GM15510 (cell line): ENCODE results near the gene SMIM35.

Source experiments
- POLR2A ChIP-seq: IDR thresholded peaks from 3 replicates; pipeline ENCODE4 v1.6.1; 2011; ENCODE audit warnings: borderline replicate concordance; ENCODE audit not compliant: insufficient read length; ENCODE audit errors: extremely low read depth

The SMIM35 gene

DNA sequence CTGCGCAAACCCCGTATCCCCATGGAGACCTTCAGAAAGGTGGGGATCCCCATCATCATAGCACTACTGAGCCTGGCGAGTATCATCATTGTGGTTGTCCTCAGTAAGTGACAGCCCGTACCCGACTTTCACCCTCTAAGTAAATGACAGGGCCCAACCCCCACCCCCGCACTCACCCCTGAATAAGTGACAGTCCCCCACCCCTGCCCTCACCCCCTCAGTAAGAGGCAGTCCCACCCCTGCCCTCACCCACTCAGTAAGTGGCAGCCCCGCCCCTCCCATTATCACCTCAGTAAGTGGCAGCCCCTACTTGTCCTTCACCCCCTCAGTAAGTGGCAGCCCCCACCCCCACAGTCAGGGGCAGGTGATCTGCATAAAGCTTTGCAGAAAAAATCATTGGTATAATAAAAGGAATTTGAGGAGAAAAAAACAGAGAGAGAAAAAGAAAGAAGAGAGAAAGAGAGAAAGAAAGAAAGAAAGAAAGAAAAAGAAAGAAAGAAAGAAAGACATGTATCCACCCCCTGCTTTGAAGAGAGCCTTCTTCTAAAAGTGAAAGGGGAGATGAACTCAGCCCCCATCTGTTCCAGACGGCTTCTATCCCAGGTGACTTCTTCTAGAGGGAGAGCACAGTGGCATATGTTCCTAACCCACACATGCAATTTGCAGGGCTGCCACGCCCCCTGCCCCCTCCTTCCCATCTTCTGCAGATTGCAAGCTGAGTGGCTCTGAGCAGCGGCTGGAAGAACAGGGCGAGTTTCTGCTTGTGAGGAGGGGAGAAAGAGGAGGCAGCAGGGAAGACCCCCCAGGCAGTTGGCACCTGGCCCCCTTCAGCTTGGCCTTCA, 12.5 kb upstream of the SMIM35 start:
- no peak for TF ChIP-seq POLR2A

DNA sequence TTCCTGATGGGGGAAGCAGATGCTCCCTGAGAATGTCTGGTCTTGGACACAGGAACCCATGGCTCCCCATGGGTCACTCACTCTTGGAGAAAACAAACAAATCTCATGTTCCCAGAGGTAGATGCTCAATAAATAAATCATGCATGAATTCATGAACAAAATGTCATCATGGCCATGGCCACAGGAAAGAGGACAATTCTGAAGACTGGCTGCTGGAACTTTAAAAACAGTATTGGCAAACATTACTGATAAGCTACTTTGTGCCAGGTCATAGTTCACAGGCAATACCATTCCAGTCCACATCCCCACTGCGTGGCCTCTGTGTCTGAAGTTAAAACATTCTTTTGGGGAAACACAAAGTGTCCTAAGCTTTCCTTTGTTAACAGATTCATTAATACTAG, 9.2 kb upstream of the SMIM35 start:
- no peak for TF ChIP-seq POLR2A

DNA sequence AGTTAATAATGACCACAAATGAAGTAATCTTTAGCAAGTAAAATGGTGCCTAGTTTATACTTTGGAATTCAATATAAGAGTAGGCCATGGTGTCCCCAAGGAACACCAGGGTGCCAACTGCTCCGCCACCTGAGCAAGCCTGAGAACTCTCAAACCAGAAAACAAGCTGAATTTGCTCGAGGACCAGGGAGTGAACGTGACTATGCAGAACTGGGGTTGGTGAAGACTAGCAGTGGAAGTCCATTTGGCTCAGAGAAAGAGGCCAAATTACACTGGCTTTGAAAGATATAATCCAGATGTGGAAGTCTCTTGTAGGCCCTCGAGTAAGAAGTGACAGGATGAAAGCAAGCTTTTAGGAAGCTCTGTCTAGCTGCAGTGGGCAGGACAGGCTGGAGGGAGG, 8.7 kb upstream of the SMIM35 start:
- no peak for TF ChIP-seq POLR2A

DNA sequence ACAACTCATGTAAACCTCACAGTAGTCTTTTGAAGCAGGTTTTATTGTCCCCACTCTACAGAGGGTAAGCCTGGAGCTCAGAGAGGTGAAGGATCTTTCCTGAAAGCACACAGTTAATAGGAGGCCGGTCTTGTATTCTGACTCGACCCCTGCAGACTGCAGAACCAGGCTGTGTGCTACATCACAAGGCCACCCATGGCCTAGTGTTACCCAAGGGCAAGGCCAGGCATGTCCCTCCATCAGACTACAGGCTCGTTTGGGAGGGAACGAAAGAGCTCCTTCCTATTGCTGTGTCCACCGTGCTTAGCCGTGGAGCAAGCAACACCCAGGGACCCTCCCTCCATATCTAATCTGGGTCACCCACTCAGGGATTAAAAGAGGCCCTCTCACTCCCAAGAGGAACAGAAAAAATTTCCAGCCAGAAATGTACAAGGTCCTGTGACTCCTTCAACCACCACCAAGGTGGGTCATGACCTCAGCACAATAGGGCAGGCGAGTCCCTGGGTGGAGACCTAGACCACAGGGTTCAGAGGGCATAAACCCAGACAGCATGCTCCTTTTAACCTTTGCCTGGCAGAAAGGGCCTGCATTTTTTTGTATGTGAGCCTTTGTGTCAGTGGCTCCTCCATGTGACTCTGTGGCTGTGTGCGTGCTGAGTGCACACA, 6.3 kb upstream of the SMIM35 start:
- TF ChIP-seq POLR2A = no peak

DNA sequence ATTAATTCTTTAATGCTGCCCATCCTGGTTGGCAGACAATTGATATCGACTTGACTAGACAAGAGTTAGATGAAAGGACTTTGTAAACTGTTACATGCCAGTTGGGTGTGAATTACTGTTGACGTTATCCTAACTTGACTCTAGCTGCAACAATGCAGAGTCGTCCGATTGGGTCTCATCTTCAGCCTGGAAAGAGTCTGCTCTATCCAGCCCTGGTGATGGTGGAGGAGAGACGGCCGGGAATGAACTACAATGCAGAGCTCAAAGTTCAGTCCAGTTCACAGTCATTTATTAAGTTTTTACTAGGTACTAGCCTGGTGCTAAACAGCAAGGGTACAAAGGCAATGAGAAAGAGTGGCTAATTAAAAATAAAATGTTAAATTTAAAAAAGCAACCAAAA, 4.9 kb upstream of the SMIM35 start:
- TF ChIP-seq POLR2A = no peak

DNA sequence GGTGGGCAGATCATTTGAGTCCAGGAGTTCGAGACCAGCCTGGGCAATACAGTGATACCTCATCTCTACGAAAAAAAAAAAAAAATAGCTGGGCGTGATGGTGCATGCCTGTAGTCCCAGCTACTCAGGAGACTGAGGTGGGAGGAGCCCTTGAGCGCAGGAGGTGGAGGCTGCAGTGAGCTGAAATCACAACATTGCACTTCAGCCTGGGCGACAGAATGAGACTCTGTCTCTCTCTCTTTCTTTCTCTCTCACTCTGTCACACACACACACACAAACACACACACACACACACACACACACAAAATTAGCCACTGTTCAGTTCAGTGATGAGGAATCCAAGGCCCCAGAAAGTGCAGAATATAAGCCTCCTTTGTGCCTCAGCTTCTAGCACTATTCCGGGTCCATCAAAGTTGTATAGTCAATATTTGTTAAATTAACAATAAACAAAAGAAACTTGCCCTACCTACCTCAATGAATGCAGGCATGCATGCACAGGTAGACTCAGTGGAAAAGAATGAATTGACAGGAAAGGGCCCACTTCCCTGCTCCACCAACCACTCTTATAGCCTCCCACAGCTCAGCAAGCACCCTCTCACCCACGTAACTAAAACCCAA, 3.9 kb upstream of the SMIM35 start:
- no peak for TF ChIP-seq POLR2A

DNA sequence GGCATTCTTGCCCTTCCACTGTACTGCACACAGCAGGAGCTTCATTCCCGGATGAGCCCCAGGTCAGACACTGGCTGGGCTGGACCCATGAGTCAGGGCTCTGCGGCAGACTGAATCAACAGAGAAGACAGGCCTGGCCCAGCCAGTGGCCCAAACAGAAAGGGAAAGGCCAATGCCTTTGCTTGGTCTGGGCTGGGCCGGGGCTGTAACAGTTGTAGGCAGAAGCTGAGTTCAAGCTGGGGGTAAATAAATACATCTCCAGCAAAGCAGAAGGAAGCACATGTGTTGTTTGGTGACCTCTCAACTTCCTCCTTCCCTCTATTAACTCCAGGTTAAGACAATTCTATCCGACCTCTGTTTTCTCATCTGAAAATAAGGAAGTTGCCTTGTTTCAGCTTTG, 1.8 kb upstream of the SMIM35 start:
- no peak for TF ChIP-seq POLR2A

DNA sequence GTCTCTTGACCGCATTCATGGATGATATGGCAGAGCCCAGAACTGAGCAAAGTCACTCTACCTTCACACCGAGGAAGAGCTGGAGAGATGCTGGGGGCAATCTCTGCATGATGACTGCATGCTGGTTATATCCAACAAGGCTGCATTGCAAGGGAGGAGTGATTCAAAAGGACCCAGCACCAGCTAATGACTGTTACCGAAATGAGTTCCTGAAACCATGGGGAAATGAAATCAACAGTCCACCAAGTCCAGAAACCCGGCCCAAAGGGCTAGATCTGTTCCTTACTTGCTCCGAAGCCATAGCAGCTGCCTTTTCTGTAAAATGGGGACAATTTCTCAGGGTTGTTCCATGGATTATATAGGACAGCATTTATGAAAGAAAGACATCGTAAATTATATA, 1.2 kb upstream of the SMIM35 start:
- no peak for TF ChIP-seq POLR2A

DNA sequence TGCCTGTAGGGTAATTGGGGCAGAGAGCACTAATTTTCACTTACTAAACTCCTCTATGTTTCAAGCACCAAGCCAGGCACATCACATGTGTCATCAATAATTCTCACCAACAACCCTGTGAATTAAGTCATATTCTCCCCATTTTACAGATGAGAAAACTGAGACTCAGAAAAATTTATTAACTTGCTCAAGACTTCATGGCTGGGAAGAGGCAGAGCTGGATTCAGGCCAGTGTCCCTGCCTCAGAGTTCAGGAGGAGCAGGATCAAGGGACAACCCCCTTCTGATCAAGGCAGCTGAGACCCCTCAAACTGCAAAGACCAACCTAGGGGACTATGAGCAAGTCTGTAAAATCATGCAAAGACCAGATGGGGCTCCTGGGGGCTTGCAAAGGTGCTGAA, 2.1 kb downstream of the SMIM35 start:
- no peak for TF ChIP-seq POLR2A

DNA sequence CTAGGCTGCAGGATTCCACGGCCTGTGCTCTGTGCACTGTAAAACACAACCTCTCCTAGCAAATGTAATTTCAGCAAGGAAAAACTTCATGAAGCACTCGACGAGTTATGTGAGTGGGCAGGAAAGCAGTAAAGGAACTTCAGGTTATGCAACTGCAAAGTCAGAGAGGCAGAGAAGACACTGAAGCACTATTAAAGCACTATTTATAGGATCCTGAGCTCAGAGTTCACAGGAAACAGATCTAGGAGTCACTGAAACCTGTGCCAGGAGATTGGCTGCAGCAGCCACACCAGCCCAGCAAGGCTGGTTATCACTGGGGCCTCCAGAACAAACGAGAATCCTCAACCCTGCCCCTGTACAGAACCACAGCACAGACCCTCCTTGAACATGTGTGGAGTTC, 2.5 kb downstream of the SMIM35 start:
- TF ChIP-seq POLR2A = no peak

DNA sequence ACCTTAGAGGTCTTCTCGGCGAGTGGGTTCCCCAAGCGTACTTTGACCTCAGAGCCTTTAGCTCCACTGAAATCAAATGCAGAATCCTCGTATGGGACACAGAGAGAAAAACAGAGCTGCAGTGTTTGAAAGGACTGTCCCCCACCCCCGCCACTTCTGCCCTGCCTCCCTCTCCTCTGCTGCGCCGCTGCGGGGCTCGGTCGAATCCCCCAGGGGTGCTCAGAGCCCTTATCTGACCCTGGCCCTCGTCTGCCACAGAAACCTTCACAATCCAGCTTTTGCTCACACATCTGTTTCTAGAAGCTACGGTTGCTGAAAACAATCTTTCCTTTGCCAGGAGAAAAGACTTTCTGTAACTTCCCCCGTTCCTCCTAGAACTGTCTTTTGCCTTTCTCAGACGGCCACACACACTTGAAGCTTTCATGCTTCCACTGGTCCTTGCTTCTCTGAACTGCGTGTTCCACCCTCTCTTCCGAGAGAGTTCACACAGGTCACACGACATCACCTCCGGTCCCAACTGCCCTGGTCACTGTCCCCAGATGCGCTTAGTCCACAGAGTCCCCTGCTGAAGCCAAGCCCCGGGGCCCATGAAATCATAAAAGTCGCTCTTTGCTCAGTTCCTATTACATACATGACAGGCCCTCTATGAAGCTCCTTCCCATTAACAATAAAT, 3.7 kb downstream of the SMIM35 start:
- TF ChIP-seq POLR2A = no peak

DNA sequence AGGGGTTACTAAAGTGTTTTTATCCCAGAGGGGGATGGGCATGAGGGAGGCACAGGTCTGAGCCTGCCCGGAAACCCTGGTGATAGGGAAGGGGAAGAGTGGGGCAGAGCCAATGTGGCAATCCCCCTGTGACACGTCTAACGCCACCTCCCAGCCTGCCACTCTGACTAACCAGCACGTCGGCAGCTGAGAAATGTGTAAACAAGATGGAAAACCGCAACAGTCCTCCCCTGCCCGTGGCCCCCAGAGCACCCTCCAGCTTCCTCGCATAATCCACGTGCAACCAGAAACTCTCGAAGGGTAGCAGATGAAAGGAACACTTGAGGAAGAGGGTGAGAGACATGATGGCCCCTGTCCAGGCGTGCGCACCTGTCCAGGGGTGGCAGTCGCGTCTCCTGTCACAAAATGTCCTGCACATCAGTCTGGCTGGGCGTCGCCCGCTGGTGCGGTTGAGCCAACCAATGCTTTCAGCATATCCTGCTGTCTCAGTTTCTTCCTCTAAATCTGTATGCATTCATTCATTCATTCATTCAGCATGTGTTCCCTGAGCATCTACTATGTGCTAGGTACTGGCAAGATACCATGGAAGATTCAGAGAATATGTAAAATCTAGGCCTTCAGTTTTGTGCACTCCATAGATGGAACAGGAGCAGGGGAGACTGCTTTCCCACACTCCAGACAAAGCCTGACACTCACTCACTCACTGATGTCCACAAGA, 5.4 kb downstream of the SMIM35 start:
- no peak for TF ChIP-seq POLR2A

DNA sequence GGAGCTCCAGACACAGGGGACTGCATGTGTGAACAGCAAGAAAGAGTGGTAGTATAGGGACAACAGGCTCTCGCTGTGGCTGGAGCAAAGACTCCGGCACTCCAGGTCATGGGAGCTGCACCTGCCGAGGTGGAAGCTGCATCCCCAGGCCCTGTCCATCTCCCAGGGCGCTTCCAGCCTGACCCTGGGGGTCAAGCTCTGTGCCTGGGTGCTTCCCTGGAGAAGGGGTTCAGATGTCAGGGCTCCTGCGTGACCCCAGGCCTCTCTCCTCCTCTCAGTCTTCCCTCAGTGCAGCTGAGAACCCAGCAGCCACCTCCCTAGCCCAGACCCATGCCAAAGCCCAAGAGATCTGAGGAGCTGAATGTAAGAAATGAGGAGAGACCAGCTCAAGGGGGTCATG, 6.5 kb downstream of the SMIM35 start:
- no peak for TF ChIP-seq POLR2A

DNA sequence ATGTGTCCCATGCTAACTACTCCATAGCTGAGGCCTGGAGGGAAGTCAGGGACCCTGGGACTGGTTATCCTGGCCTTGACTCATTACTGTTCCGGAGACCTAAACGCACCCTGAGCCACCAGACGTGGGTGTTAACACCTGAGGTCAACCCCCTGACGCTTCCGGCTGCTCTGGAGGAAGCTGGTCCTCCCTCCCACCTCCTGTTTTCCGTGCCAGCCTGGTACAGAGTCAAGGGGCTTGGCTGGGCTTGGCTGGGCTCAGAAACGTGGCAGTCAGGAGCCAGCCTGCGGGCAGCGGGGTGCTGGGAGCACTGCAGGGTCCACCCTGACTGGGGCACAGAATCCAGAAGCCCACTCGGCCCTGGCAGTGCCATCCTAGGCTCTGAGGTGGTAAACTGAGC, 7.3 kb downstream of the SMIM35 start:
- no peak for TF ChIP-seq POLR2A
